GM10266 (cell line): Measurements from ENCODE around the gene ARHGEF1.
A peak's percentile ranks its signal among the peaks of the same experiment; 100 is the strongest.

ENCODE experiments used
- DNase-seq: peaks from one replicate; pipeline ENCODE4 v3.0.0; 2012; ENCODE audit errors: extremely low spot score
- TF ChIP-seq, protein P1 (sequence below): IDR thresholded peaks from 2 replicates; pipeline ENCODE4 v1.5.1; 2012; ENCODE audit warnings: mild to moderate bottlenecking, low read depth; ENCODE audit not compliant: control insufficient read depth, insufficient read depth; ENCODE audit errors: missing control alignments

Gene ARHGEF1

DNA sequence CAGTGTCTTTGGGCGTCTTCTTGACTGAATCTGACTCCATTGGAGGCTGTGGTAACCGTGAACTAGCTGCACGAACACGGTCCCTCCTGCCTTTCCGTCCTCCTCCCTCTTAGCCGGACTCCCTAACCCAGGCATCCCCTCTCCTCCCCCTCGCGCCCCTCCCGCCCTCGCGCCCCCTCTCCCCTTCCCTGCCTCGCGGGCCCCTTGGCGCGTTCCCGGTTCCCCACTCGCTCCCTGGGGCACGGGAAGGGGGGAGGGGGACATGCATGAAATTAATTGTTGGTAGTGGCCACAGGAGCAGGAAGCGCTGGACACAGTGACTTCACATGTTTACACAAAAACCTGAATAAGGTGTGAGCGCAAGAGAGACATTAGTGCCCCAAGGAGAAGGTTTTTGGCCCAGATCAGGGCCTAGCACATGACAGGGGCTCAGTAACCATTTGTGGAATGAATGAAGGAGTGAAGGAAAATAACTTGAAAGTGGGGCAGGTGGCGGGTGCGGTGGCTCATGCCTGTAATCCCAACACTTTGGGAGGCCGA is 37.9 kb upstream of the ARHGEF1 start:
- TF ChIP-seq, protein P1, sequence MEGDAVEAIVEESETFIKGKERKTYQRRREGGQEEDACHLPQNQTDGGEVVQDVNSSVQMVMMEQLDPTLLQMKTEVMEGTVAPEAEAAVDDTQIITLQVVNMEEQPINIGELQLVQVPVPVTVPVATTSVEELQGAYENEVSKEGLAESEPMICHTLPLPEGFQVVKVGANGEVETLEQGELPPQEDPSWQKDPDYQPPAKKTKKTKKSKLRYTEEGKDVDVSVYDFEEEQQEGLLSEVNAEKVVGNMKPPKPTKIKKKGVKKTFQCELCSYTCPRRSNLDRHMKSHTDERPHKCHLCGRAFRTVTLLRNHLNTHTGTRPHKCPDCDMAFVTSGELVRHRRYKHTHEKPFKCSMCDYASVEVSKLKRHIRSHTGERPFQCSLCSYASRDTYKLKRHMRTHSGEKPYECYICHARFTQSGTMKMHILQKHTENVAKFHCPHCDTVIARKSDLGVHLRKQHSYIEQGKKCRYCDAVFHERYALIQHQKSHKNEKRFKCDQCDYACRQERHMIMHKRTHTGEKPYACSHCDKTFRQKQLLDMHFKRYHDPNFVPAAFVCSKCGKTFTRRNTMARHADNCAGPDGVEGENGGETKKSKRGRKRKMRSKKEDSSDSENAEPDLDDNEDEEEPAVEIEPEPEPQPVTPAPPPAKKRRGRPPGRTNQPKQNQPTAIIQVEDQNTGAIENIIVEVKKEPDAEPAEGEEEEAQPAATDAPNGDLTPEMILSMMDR: no peak
- peak; percentile 5 for DNase-seq

DNA sequence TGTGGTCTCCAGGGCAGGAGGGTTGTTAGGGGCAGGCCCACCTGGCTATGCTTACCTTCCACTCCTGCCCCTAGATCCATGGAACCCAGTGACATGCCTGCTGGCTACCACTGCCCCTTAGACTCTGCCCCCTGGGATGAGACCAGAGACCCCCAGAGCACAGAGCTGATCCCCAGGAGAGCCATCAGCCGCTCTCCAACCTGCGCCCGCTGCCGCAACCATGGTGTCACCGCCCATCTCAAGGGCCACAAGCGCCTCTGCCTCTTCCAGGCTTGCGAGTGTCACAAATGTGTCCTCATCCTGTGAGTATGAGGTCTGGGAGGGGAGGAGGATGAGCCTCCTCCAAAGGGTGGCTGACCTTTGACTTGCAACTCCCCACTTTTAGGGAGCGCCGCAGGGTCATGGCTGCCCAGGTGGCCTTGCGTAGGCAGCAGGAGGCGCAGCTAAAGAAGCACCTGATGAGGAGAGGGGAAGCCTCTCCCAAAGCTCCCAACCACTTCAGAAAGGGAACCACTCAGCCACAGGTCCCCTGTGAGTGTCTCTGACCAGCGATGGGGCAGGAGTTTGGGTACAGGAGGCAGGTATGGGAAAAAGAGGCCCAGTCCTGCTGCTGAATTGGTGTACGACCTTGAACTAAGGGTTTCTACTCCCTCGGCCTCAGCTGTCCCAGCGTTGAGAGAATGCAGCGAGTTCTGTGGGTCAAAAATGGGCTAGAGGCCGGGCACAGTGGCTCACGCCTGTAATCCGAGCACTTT is 35.5 kb upstream of the ARHGEF1 start:
- DNase-seq: peak; percentile 15
- TF ChIP-seq, protein P1: no peak

DNA sequence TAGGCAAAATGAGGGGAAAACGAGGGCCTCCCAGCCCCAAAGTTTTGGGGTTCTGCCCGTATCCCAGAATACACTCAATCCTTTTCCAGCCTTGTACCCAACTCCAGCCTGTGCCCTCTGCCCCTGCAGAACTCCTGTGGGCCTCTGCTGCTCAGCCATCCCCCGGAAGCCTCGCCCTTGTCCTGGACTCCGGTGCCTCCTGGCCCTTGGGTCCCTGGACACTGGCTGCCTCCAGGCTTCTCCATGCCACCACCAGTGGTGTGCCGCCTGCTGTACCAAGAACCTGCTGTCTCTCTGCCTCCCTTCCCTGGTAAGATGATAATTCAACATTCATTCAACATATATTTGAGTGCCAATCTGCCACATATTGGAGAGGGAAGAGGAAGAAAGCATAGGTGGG is 34.3 kb upstream of the ARHGEF1 start:
- TF ChIP-seq, protein P1: no peak
- DNase-seq: no peak

DNA sequence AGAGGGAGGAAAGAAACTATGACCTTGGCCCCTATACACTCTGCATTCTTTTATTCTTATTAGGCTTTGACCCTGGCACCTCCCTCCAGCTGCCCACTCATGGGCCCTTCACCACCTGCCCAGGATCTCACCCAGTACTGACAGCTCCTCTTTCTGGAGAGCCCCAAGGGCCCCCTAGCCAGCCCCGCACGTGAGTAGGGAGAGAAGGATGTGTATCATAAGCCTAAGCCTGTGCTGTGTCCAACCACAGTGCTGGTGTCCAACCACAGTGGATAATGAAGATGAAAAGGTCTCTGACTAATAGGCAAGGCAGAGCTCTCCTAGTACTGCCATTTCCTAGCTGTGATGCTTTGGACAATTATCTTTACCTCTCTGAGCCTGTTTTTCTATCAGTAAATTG is 33.9 kb upstream of the ARHGEF1 start:
- TF ChIP-seq, protein P1: no peak
- DNase-seq: no peak

DNA sequence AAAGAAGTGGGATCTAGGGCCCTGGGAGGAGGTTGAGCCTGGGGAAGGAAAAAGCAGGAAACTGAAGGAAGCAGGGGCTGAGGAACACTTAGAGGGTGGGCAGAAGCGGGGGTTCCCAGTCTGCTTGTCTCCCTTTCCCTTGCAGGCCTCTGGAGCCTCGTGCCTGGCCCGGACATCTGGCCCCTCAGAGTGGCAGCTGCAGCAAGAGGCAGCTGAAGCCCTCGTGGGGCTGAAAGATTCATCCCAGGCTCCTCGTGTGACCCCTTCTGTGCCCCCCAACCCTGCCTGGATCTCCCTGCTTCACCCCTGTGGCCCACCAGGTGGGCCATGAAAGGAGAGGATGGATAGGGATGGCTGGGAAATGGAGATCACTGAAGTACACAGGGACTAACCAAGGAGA is 32.6 kb upstream of the ARHGEF1 start:
- TF ChIP-seq, protein P1: no peak
- DNase-seq: no peak

DNA sequence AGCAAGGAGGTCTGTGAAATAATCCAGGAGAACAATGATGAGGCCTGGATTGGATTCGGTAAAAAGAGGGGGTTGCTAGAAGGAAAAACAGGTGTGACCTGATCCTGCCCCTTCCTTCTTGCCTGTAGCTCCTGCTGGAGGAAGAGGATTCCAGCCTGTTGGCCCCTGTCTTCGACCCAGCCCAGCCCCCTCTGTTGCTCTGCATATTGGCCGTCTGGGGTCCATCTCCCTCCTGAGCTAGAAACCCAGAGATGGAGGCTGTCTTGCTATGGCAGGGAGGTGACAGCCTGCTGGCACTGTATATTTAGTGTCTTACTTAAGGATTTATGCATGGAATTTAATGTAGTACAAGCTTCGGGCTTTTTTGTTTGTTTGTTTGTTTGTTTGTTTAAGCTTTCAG is 31.5 kb upstream of the ARHGEF1 start:
- DNase-seq: no peak
- TF ChIP-seq, protein P1: no peak

DNA sequence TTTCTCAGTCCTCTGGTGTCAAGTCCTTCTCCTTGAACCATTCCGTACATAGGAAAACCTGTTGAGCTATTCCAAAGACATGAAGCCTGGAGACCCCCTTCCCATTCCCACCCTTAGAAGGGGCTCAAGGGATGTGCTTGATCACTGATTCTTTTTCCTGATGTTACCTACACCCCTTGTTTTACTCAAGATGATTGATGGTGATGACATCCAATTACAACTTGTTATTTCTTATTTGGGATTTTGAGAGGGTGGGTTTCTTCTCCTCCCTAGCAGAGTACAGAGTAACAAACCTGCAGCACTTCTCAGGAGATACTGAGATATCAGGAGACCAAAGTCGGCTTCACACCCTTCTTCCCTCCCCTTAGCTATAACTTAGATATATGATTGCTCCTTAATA is 29.6 kb upstream of the ARHGEF1 start:
- TF ChIP-seq, protein P1: no peak
- DNase-seq: no peak
